ENCODE data around the gene MRTFA.

Gene MRTFA

GRCh38 chr22:40366068-40366467, 270.5 kb downstream of the MRTFA start:
- H3K27ac ChIP-seq: no peak overlapping the region
- TF ChIP-seq CTCF (IDR thresholded peaks at IDR 0.05): no peak

- TF ChIP-seq CTCF (IDR thresholded peaks at IDR 0.05) (no peak), ZFX (IDR thresholded peaks at IDR 0.05; ENCODE audit: borderline replicate concordance) (no peak)
- no peak overlapping the region for H3K27ac ChIP-seq
These were observed 272.1 kb downstream of the MRTFA start for GRCh38 chr22:40364431-40364830.

GRCh38 chr22:40363059-40363458, 273.5 kb downstream of the MRTFA start:
- TF ChIP-seq ZFX (IDR thresholded peaks at IDR 0.05; ENCODE audit: borderline replicate concordance): no peak
- TF ChIP-seq CTCF (IDR thresholded peaks at IDR 0.05): no peak
- no peak overlapping the region for H3K27ac ChIP-seq

- H3K27ac ChIP-seq: no peak overlapping the region
- TF ChIP-seq CTCF (IDR thresholded peaks at IDR 0.05) (no peak), ZFX (IDR thresholded peaks at IDR 0.05; ENCODE audit: borderline replicate concordance) (no peak)
These were observed 275.4 kb downstream of the MRTFA start for GRCh38 chr22:40361100-40361499.

Data from 22Rv1 (cell line).